CD4-positive, alpha-beta T cell treated with Interleukin-1 beta for 1 hour (primary cell): ENCODE data around the gene NUDT9.
"Not testable (repeated sequence)": the region's sequence is repeated elsewhere in the genome, so short reads cannot be mapped to it uniquely, and the experiment has no call there.

ENCODE experiments used
- DNase-seq, 2 donors: peaks; one replicate each; pipeline ENCODE4 v3.0.0-alpha.2; 2020 to 2022

NUDT9 gene

DNA sequence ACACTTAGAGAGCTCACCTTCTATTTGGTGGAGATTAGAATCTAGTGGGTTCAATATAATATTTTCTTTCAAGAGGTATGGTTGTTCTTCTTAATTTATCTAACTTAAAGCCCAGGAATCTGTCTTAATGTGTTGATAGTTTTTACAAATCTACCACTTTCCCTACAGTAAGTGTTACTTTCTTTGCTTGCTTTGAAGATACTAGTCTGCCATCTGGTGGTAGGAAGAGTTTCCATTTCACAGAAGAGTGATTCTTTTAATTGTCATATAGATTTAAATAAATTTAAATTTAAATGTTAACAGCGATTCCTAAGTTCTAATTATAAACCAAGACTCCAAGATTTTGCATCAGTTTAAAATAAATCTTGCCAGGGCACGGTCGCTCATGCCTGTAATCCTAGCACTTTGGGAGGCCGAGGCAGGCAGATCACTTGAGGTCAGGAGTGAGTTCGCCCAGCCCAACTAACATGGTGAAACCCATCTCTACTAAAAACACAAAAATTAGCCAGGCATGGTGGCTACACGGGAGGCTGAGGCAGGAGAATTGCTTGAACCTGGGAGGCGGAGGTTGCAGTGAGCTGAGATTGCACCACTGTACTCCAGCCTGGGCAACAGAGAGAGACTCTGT lies 43.5 kb downstream of the NUDT9 start:
- DNase-seq: peak in 1 of 2 donors; percentile 56

DNA sequence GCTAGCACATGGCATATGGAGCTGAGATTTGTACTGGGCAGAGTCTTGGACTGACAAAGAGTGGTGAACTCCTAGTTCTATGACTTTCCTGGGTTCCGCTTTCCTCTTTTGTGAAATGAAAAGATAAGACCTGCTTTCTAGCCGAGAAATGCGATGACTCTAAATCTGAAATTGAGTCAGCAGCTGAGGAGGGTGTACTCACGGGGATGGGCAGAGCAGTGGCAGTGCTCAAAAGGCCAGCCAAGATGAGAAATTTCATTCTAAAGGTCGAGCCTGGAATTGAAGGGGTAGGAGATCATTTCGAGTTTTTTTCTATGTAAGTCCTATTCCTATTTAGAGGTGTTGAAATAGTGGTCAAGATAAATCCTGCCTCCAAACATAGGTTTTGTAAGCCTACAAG lies 47.0 kb downstream of the NUDT9 start:
- DNase-seq: no peak

- DNase-seq: no peak
These were observed 54.6 kb downstream of the NUDT9 start for GRCh38 chr4:87476934-87477333.

DNA sequence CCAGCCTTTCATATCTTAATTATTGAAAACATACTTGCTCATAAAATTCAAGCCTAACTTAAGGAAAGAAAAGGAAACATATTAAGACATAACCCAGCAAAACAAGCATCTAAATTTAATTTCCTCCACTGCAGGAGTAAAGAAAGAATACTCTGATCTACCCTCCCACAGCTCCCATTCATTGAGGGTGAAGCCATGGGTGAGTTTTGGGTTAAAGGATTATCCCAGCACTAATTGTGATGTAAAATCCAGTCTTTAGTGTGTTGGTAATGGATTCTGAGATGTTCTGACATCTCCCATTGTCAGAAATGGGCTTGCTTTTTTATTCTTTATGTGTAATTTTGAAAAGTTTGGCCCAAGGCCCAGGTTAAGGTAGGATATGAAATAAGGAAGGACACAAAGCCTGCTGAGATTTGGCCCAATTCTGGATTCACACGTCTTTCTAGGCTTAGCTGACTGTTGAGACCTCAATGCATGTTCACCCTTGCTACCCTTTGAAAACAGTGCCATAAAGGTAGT lies 56.4 kb downstream of the NUDT9 start:
- no peak for DNase-seq

DNA sequence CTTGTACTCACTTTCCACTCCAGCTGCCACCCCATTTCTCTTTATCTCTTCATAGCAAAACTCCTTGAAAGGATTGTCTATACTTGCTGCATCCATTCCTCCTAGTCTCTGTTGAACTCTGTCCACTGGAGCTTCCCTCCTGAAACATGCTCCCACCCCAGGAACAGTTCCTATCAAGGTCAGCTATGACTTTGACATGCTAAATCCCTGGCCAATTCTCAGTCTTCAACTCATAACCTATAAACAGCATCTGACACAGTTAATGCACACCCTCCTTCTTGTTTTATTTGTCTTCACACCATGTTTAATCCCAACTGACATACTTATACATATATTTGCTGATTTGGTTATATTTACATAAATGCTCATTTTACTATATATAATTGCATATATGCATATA lies 59.0 kb downstream of the NUDT9 start:
- no peak for DNase-seq

- DNase-seq: not testable (repeated sequence)
These were observed 60.9 kb downstream of the NUDT9 start for GRCh38 chr4:87483247-87483646.

GRCh38 chr4:87488666-87489065 lies 66.3 kb downstream of the NUDT9 start:
- DNase-seq: not testable (repeated sequence)

- no peak for DNase-seq
These were observed 67.3 kb downstream of the NUDT9 start for GRCh38 chr4:87489678-87490077.

GRCh38 chr4:87490664-87491369 lies 68.4 kb downstream of the NUDT9 start:
- no peak for DNase-seq

- DNase-seq: no peak
These were observed 69.1 kb downstream of the NUDT9 start for GRCh38 chr4:87491436-87491835.

DNA sequence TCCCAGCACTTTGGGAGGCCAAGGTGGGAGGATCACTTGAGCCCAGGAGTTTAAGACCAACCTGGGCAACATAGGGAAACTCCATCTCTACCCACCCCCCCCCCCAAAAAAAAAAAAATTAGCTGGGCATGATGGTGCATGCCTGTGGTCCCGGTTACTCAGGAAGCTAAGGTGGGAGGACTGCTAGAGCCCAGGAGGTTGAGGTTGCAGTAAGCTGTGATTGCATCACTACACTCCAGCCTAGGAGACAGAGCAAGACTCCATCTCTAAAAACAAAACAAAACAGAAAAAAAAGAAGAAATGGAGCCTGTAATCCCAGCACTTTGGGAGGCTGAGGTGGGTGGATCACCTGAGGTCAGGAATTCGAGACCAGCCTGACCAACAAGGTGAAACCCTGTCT lies 69.5 kb downstream of the NUDT9 start:
- DNase-seq: not testable (repeated sequence)

DNA sequence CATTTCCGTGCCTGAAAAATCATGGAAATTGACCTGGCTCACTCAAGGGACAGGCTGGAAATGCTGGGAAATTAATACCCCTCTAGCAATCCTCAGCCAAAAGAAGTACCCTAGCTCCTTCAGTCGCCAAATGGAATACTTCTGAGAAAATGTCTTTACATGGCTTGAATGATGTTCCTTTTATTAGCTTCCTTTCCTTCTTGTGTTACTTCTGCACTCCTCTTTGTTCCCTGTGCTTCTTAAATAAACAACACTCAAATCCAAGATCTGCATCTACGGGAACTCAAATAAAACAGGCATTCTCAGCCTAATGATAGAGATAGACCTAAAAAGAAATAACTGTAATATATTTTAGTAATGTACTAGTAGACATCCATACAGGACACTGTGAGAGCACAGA lies 70.7 kb downstream of the NUDT9 start:
- no peak for DNase-seq

DNA sequence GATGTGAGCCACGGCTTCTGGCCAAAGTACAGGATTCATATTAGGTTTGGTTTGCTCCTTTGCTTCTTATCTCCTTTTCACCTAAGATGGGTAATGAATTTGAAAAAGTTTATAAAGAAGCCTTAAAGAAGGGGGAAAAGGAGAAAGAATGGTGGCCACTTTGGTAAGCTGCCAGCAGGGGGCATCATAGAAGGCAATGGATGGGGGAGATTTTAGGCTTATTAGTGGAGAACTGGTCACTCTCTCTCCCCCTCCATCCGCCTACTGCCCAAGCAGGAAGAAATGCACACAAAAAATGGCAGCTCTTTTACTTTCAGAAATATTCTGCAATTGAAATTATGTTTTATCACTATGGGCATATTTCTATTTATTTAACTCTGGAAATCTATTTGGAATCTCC lies 74.8 kb downstream of the NUDT9 start:
- DNase-seq: peak in 1 of 2 donors; percentile 2

GRCh38 chr4:87497578-87497977 lies 75.2 kb downstream of the NUDT9 start:
- DNase-seq: no peak

DNA sequence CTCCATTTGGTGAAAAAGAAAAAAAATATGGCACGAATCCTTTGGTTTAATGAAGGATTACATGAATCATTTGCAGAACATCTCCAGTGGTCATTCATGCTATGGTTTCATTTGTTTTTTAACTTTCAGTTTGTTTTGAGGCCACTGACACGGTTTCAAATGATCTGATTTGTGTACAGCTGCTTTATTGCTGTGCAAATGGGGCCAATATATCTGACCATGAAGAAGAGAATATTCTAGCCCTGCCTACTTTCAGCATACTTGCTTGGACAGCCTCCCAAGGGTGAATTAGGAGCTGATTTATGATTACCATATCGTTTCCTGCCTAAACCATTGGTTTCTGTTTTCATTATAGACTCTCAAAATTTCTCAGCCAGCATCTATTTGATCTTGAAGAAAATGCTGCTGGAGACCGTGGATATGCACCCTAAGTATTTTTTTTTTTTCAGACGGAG lies 76.1 kb downstream of the NUDT9 start:
- DNase-seq: no peak

DNA sequence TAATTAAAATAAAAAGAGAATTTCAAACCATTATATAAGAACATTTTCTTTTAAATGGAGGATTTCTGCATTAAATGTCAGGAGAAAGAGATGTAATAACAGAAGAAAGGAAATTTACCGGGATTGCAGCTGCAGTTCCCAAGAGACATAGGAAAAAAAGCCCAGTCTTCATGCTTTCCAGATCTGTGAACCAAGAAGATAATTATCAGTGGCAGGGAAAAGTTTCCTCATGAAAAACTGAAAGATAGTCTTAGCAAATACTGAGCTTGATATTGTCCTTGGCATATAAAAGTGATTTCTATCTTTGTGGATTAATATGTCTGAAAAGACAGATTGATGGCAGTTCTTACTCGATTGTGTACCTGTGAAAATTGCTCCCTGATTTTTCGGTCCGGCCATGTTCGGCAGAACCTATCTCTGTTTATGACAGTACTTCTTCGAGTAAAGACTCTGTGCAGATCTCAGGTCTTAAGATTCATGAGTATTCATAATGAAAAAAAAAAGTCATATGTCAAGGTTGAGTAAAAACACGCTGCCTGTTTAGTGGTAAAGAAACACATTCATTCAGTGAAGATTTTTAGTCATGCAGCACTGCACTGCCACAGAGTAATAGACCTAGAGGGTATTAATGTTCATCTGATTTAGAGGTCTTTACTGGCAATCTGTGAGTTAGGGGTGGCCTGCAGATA lies 77.2 kb downstream of the NUDT9 start:
- DNase-seq: no peak

- no peak for DNase-seq
These were observed 77.7 kb downstream of the NUDT9 start for GRCh38 chr4:87500092-87500462.

GRCh38 chr4:87502580-87503238 lies 80.3 kb downstream of the NUDT9 start:
- DNase-seq: no peak

DNA sequence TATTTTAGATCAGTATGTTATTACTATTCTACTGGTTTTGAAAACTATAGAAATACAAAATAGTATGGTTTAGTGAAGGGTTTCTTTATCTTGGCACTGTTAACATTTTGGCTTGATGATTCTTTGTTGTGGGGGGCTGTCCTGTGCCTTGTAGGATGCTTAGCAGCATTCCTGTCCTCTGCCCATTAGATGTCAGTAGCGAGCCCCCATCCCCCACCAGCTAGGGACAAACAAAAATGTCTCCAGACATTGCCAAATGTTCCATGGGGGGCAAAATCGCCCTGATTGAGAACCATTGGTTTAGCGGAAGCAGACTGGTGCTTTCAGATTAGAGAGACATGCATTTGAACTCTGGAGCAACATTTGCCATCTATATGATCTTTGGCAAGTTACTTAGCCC lies 83.5 kb downstream of the NUDT9 start:
- DNase-seq: no peak

GRCh38 chr4:87506974-87507701 lies 84.8 kb downstream of the NUDT9 start:
- no peak for DNase-seq
